HG03045 (cell line): ENCODE results near the gene SELENOW.
"Not testable (repeated sequence)": the region's sequence is repeated elsewhere in the genome, so short reads cannot be mapped to it uniquely, and the experiment has no call there.

Experiments
- ATAC-seq: cut with Tn5 transposase; IDR thresholded peaks from one replicate; pipeline ENCODE4 v1.9.1; 2021; ENCODE audit warnings: mild to moderate bottlenecking, moderate library complexity; ENCODE audit not compliant: unreplicated experiment

The SELENOW gene

DNA sequence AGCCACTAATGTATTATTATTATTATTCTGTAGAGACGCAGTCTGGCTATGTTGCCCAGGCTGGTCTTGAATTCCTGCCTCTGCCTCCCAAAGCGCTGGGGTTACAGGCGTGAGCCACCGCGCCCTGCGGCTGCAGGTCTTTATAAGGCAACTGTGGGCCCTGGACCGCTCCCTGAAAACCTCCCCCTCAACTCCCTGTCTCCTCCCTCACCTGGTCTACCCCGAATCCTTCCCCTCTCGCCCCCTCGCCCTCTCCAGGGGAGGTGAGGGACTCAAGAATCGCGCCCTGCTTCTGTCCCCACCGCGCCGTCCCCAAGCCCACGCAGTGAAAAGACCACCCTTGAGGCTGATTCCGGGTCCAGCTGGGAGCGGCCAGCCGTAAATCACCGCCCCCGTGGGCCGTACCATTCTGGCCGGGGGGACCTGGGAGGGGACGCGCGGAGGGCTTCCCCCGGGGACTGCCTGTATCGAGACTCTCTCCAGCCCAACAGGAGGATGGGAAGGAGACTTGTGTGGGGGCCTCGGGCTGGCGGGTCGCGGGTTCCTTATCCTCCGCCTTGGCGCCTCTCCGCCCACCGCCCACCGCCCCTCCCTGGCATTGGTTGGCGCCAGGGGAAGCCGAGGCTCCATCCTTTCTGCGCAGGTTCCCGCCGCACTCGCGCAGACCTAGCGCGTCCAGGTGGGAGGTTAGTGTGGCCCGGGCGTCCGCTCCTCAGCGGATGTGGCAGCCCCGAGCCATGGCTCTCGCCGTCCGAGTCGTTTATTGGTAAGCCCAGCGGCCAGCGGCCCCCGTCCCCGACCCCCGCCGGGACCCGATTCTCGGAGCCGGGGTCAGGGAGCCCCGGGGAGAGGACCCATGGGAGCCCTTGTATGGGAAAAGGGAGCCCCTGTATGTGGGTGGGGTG is at the start of gene SELENOW:
Gene SELENOW (plus strand): TSS at position 655 of the 905 bp plus-strand sequence. CDS start 83 bp downstream, at position 738.
- peak; percentile 69 for ATAC-seq

DNA sequence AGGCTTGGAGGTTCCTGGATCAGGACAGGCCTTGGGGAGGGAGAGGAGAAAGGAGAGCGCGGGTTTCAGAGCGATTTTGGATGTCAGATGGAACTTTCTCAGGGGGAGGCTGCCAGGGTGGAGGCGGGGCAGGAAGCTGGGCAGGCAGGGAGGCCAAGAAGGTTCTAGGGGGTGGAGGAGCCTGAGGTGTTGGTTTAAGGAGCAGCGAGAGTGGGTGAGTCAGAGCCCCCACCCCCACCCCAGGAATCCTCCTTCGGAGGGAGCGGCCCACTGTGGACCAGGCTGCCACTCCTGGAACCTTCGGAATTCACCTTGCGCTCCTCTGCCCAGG is 49.1 kb upstream of the SELENOW start:
- no peak for ATAC-seq

DNA sequence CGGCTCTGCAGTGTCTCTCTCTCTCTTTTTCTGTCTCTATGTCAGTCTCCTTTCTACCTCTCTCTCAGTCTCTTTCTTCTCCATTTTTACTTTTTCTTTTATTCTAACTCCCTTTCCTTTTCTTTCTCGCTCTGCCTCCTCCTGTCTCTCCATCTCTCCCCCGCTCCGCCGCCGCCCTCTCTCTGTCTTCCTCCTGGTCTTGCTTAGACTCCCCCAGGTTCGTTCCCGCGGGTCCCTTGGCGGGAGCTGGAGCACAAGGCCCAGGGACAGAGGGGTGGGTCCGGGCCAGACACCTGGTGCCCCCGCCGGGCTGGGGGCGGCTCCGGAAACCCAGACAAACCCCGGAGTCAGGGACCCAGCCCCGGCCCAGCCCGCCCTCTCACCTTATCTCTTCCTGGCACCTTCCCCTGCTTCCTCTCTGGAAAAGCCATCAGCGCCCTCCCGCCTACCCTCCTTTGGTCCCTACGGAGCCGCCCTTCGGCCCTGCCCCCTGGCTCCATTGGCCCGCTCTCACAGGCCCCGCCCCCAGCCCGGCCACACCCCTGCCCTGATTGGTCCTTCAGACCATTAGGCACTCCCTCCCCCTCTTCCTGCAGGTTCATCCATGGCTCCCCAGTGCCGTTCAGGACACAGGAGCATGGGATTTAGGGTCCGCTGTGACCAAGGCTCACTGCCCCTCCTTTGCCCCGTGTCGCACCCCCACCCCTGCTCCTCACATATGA is 48.5 kb upstream of the SELENOW start:
- ATAC-seq = no peak

DNA sequence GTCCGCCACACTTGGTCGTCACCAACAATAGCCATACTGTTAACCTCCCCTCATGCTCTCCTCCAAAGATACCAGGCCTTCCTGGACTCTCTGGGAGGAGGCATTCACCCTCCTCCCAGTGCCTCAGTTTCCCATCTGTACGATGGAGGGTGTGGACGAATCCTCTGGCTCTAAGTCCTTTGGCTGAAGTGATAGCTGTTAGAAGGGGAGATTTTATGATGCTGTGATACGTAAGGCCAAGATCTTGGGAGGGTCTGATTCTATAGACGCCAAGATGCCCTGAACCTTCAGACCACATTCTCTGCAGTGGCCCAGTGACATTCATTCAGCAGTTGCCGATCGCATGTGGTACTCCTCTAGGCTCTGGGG is 48.0 kb upstream of the SELENOW start:
- ATAC-seq = no peak

DNA sequence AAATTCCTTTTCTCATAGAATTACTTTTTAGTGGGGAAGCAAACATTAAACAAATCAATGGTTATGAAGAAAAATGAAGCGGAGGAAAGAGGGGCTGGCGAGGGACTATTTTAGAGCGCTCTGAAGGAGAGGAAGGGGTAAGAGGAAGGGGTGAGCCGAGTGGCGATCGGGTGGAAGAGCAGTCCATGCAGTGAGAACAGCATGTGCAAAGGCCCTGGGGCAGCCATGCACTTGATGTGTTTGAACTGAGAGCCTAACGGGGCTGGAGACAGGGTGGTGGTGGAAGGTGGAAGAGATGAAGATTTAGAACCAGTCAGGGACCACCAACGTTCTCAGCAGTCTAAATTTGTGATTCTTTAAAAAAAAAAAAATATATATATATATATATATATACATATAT is 47.6 kb upstream of the SELENOW start:
- no peak for ATAC-seq

DNA sequence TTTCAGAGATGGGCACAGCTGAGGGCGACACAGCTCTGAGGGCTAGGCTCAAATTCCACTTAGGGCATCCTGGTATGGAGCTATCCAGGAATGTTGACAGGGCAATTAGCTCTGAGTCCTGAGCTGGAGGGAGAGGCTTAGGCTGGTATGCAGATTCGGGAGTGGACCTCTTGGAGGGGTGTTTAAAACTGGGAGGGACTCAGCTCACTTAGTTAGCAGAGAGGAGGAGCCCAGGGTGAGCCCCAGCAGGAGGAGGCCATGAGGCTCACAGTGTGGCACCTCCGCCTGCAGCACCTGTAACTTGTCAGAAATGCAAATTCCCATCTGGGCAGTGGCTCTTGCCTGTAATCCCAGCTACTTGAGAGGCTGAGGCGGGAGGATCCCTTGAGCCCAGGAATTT is 43.4 kb upstream of the SELENOW start:
- ATAC-seq = no peak

DNA sequence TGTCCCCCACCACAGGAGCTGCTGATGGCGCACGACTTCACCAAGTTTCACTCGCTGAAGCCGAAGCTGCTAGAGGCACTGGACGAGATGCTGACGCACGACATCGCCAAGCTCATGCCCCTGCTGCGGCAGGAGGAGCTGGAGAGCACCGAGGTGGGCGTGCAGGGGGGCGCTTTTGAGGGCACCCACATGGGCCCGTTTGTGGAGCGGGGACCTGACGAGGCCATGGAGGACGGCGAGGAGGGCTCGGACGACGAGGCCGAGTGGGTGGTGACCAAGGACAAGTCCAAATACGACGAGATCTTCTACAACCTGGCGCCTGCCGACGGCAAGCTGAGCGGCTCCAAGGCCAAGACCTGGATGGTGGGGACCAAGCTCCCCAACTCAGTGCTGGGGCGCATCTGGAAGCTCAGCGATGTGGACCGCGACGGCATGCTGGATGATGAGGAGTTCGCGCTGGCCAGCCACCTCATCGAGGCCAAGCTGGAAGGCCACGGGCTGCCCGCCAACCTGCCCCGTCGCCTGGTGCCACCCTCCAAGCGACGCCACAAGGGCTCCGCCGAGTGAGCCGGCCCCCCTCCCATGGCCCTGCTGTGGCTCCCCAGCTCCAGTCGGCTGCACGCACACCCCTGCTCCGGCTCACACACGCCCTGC is 37.5 kb upstream of the SELENOW start:
- ATAC-seq = no peak

DNA sequence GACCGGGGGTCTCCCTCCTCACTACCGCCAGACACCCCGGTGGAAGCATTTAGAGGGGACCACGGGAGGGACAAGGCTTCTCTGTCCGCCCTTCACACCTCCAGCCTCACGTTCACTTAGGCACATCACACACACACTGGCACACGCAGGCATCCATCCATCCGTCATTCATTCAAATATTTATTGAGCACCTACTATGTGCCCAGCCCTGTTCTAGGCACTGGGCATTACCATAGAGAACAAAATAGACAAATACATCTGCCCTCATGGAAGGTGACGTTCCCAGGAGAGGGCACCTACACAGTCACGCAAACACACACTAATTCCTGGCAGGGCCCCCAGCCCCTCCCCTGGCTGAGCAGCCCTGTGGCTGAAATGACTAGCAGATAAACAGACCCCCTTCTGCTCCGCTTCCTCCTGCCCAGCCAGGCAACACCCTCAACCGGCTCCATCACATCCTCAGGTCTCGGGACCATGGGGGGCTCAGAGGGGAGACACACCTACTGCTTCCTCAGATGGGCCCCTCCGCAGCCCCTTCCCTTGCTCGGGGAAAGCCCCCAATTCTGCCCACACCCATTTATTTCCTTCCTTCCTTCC is 36.9 kb upstream of the SELENOW start:
- no peak for ATAC-seq

DNA sequence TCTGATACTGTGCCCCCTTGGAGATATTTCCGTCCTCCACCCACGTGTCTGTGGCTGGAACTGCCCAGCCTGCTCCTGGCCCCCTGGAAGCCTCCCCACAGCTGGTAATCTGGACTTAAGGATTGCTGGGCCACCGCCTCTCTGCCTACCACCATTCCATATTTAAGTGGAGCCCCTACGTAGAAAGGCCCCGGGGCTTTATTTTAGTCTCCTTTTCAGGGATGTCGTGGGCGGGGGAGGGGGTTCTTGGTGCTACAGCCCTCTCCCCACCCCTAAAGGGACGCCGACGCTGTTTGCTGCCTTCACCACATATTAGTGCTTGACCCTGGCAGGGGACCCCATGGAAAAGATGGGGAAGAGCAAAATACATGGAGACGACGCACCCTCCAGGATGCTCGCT is 35.9 kb upstream of the SELENOW start:
- no peak for ATAC-seq

DNA sequence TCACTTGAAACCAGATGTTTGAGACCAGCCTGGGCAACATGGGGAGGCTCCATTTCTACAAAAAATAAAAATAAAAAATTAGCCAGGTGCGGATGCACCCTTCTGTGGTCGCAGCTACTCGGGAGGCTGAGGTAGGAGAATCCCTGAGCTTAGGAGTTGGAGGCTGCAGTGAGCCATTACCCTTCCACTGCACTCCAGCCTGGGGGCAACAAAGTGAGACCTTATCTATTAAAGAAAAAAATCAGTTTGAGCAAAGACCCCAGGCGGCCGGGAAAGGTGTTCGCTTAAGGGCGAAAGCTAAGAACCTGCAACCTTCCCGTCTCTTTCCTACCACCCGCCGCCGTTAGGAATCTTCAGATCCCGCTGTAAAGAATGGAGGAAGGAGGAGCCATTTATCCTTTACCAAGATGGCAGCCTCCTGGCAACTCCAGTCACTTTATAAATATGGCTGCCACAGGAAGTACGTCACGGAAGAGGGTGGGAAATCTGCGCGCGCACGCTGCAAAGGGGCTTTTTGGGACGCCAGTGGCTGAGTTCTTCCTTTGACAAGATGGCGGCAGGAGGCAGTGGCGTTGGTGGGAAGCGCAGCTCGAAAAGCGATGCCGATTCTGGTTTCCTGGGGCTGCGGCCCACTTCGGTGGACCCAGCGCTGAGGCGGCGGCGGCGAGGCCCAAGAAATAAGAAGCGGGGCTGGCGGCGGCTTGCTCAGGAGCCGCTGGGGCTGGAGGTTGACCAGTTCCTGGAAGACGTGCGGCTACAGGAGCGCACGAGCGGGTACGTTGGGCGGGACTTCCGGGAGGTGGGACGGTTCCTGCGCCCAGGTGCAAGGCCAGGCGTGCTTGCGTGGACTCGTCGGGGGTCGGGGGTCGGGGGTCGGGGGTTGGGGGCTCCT is 33.2 kb upstream of the SELENOW start, which contains the start of gene NOP53:
Gene NOP53 (plus strand): TSS at position 537 of the 892 bp plus-strand sequence. CDS start 14 bp downstream, at position 551.
- peak; percentile 70 for ATAC-seq

DNA sequence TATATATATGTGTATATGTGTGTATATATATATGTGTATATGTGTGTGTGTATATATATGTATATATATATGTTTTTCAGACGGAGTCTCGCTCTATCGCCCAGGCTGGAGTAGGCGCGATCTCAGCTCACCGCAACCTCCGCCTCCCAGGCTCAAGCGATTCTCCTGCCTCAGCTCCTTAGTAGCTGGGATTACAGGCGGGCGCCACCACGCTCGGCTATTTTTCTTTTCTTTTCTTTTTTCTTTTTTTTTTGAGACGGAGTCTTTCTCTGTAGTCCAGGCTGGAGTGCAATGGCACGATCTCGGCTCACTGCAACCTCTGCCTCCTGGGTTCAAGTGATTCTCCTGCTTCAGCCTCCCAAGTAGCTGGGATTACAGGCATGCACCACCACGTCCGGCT is 32.4 kb upstream of the SELENOW start:
- not testable (repeated sequence) for ATAC-seq

DNA sequence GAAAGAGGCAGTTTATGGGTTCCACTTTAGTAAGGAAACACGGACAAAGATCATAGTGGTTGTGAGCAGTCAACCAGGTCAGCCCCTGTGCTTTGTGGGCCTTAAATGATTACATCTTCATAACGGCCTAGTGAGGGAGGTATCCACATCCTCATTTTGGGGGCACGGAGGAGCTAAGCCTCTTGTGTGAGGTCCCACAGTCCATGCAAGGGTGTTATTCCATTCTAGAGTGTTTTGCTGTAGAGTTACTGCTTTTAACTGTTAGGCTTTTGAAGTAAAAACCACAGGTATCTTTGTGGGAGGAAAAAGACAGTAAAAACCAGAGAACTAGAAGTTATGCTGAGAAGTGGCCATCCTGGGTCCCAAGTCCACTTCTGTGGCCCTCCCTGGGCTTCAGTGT is 29.2 kb upstream of the SELENOW start:
- no peak for ATAC-seq

DNA sequence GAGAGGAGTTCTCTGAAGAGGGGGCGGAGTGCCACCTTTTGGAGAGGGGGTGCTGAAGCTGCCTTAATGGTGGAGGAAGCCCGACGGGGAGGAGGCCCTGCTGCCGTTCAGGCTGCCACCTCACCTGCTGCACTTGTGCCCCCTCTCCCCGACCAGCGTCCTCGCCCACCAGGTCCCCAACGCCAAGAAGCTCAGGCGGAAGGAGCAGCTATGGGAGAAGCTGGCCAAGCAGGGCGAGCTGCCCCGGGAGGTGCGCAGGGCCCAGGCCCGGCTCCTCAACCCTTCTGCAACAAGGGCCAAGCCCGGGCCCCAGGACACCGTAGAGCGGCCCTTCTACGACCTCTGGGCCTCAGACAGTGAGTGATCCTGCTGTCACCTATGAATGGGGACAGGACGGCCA is 27.8 kb upstream of the SELENOW start:
- no peak for ATAC-seq

DNA sequence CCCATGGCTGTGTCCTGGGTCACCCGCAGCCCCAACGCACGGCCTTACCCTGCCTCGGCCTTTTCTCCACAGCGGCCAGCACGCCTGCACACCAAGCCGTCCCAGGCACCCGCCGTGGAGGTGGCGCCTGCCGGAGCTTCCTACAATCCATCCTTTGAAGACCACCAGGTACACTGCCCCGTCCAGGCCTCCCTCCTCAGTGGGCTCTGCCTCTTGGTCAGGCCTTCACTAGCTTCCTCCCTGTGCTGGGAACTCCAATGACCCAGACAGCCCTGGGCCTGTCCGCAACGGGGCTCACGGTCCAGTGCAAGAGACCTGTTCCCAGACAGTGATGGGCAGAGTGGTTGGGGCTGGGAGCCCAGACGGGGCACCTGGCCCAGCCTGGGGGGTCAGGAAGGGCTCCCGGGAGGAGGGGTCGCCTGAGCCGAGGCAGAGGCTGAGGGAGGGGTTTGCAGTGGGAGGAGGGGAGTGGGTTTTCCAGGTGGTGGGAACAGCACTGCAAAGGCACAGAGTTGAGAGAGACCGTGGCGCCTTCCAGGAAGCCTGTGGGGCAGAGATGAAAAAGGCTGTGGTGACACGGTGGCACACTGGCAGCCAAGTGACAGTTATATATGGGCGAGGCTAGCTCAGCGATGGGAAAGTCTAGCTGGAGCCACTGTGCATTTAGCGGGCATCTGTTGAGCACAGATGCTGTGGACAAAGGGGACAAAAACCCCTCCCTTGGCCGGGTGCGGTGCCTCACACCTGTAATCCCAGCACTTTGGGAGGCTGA is 25.9 kb upstream of the SELENOW start:
- ATAC-seq = no peak

DNA sequence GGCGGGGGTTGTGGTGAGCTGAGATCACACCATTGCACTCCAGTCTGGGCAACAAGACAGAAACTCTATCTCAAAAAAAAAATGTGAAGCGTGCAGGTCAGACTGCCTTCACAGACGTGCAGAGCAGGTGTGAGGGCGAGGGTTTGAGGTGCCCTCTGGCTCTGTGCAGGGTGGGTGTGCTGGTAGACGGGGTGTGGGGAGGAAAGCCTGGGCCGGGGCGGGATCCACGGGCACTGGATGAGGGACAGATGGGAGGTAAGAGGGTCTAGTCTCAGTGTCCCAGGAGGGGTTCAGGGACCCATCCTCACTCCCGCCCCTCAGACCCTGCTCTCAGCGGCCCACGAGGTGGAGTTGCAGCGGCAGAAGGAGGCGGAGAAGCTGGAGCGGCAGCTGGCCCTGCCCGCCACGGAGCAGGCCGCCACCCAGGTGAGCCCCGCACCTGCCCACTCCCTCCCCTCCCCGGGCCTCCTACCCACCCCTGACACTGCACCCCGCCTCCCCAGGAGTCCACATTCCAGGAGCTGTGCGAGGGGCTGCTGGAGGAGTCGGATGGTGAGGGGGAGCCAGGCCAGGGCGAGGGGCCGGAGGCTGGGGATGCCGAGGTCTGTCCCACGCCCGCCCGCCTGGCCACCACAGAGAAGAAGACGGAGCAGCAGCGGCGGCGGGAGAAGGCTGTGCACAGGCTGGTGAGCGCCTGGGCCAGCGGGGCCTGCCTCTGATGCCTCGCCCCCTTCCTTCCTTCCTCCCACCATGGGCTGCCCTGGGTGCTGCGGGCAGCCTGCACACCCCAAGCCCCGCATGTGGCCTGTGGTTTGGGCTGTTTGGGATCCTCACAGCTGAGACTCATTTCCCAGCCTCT is 24.1 kb upstream of the SELENOW start:
- no peak for ATAC-seq

DNA sequence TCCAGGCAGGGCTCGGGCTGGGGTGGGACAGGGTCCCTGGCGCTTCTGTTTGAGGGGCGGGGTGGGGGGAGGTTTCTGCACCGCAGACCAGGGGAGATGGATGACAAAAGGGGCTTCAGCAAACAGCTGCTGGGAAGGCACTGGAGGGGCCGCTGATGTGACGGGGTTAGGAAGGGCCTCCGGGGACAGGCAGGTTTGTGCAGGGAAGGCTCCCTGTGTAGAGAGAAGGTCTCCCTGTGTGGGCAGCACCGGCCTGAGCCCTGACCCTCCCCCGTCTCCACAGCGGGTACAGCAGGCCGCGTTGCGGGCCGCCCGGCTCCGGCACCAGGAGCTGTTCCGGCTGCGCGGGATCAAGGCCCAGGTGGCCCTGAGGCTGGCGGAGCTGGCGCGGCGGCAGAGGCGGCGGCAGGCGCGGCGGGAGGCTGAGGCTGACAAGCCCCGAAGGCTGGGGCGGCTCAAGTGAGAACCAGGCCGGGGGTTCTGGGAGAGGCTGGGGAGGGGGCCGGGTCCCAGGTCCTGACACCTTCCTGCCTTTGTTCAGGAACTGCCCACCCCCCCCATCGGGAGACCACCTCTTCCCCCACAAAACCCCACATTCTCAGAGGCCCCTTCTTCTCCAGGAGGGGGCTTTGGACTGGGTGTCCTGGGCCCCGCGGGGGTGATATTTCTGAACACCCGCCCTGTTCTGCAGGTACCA is 23.3 kb upstream of the SELENOW start:
- no peak for ATAC-seq

DNA sequence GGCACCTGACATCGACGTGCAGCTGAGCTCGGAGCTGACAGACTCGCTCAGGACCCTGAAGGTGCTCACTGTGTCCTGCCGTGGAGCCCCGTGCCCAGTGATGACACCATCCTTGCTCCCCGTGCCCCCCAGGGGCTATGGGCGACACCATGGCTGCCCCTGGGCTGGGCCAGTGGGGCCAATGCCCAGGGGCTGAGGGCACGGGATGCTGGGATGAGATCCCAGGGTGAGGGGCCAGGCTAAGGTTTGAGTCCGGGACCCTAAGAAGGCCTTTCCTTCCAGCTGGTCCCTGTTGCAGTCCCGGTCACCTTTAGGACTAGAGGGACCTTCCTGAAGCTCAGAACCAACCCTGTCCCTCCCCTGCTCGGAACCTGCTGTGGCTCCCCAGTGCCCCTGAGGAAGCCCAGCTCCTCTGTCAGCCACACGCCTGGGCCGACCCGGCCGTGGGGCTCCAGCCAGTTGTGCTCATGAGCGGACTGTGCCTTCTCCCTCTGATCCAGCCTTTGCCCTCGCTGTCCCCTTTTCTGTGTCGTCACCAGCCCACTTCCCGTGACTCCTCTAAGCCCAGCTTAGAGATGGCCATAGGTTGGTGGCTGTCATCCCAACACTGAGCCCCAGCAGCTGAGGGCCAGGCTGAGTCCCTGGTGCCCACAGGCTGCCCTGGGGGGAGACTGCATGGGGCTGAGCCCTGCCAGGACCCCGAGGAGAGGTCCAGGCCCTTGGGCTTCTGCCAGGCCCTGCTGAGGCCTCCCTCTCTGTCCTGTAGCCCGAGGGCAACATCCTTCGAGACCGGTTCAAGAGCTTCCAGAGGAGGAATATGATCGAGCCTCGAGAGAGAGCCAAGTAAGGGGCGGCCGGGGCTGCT is 22.5 kb upstream of the SELENOW start:
- ATAC-seq = no peak
